ENCODE measurements around the gene DNAJC1. TPM values are rescaled to one million over a fixed set of nuclear protein-coding genes. Genes with fewer than 3 reads are reported as not detected.

The DNAJC1 gene
- polyA plus RNA-seq, 4 donors, result 20.6 to 30.0 (median 26.4) TPM

DNA sequence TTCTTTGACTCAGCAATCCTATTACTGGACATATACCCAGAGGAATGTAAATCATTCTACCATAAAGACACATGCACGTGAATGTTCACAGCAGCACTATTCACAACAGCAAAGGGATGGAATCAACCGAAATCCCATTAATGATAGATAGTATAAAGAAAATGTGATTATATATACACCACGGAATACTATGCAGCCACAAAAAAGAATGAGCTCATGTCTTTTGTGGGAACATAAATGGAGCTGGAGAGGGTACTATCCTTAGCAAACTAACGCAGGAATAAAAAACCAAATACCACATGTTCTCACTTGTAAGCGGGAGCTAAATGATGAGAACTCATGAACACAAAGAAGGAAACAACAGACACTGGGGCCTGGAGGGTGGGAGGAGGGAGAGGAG, 201.9 kb downstream of the DNAJC1 start:
- 95 to 99% (median 97%) methylated on average over 5 of the region's 5 CpGs for WGBS, 3 donors
- H3K9me3 ChIP-seq (ENCODE audit: control insufficient read depth in 2 of 2, insufficient read depth in 1 of 2, low read depth in 1 of 2, low read length in 1 of 2), result no peaks in the 10 kb centered on the region
- DNase-seq, result no peak
- H3K36me3 ChIP-seq (ENCODE audit: control insufficient read depth in 3 of 3, insufficient read depth in 2 of 3, low read depth in 1 of 3, low read length in 3 of 3), result peaks cover 0 to 4% (median 0%) of the 10 kb centered on the region in 3 donors
- H3K27ac ChIP-seq (ENCODE audit: low read depth in 1 of 3, low read length in 2 of 3), result no peak overlapping the region
- no peaks in the 10 kb centered on the region for H3K27me3 ChIP-seq (ENCODE audit: control insufficient read depth in 3 of 3, insufficient read depth in 3 of 3, low read length in 3 of 3)
- no peak overlapping the region for H3K4me3 ChIP-seq (ENCODE audit: low read depth in 1 of 3, low read length in 3 of 3)
- FAIRE-seq, result no peak
- H3K4me1 ChIP-seq (ENCODE audit: control insufficient read depth in 3 of 3, insufficient read depth in 2 of 3, low read depth in 1 of 3, low read length in 2 of 3), result no peaks in the 10 kb centered on the region

DNA sequence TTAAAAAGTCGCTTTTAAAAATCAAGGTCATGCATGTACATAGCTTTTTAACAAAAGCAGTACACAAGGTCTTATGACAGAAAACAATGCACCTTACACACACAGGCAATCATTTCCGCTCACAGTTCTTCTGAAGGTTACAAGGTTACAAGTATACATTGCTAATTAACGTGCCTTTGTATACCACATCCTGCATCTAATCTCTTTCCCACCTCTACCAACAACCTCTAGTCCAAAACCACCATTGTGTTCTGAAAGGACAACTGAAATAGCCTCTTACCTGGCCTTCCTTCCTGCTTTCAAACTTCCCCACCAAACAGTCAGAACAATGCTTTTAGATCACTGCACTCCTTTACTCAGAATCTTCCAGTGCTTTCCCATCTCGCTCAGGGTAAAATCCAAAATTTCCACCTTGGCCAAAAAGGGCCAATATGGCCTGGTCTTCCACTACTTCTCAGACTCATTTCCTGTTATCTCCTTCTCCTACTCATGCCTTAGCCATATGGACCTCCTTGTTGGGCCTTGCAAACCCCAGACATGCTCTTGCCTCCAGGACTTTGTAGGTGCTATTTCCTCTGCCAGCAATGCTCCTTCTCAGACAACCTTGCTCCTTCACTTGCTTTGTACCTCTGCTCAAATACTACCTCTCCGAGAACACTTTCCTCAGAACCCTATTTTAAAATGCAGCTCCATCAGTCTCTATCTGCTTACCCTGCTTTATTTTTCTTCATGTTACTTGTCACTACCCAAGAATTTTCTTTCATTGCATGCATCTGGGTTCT, 205.4 kb downstream of the DNAJC1 start:
- no peak for FAIRE-seq
- H3K4me3 ChIP-seq (ENCODE audit: low read depth in 1 of 3, low read length in 3 of 3), result no peak overlapping the region
- no peaks in the 10 kb centered on the region for H3K27me3 ChIP-seq (ENCODE audit: control insufficient read depth in 3 of 3, insufficient read depth in 3 of 3, low read length in 3 of 3)
- no peaks in the 10 kb centered on the region for H3K4me1 ChIP-seq (ENCODE audit: control insufficient read depth in 3 of 3, insufficient read depth in 2 of 3, low read depth in 1 of 3, low read length in 2 of 3)
- H3K36me3 ChIP-seq (ENCODE audit: control insufficient read depth in 3 of 3, insufficient read depth in 2 of 3, low read depth in 1 of 3, low read length in 3 of 3), result peaks cover 0 to 4% (median 2%) of the 10 kb centered on the region in 3 donors
- no peaks in the 10 kb centered on the region for H3K9me3 ChIP-seq (ENCODE audit: control insufficient read depth in 2 of 2, insufficient read depth in 1 of 2, low read depth in 1 of 2, low read length in 1 of 2)
- H3K27ac ChIP-seq (ENCODE audit: low read depth in 1 of 3, low read length in 2 of 3), result peak overlapping the region in 1 of 3 donors; percentile 14
- peak in 1 of 2 donors; percentile 55 for DNase-seq
- 82 to 91% (median 86%) methylated on average over 5 of the region's 5 CpGs for WGBS, 3 donors

DNA sequence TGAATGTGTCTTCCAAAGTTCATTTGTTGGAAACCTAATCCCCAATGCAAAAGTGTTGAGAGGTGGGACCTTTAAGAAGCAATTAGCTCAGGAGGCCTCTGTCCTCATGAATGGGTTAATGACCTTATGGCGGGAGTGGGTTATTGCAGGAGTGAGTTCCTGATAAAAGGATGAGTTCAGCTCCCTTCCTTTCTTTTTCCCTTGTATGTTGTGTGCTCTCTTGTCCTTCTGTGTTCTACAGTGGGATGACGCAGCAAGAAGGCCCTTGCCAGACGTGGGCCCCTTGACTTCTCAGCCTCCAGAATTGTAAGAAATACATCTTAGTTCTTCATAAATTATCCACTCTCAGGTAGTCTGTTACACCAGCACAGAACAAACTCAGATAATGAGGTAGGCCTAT, 206.0 kb downstream of the DNAJC1 start:
- no peak overlapping the region for H3K4me3 ChIP-seq (ENCODE audit: low read depth in 1 of 3, low read length in 3 of 3)
- no peak for FAIRE-seq
- no peaks in the 10 kb centered on the region for H3K9me3 ChIP-seq (ENCODE audit: control insufficient read depth in 2 of 2, insufficient read depth in 1 of 2, low read depth in 1 of 2, low read length in 1 of 2)
- peaks cover 0 to 4% (median 2%) of the 10 kb centered on the region in 3 donors for H3K36me3 ChIP-seq (ENCODE audit: control insufficient read depth in 3 of 3, insufficient read depth in 2 of 3, low read depth in 1 of 3, low read length in 3 of 3)
- whole genome bisulfite sequencing, 3 donors, result 88 to 95% (median 94%) methylated on average over 3 of the region's 3 CpGs
- peak overlapping the region in 1 of 3 donors; percentile 64 for H3K27ac ChIP-seq (ENCODE audit: low read depth in 1 of 3, low read length in 2 of 3)
- H3K27me3 ChIP-seq (ENCODE audit: control insufficient read depth in 3 of 3, insufficient read depth in 3 of 3, low read length in 3 of 3), result no peaks in the 10 kb centered on the region
- DNase-seq, result peak in 1 of 2 donors; percentile 24
- no peaks in the 10 kb centered on the region for H3K4me1 ChIP-seq (ENCODE audit: control insufficient read depth in 3 of 3, insufficient read depth in 2 of 3, low read depth in 1 of 3, low read length in 2 of 3)

DNA sequence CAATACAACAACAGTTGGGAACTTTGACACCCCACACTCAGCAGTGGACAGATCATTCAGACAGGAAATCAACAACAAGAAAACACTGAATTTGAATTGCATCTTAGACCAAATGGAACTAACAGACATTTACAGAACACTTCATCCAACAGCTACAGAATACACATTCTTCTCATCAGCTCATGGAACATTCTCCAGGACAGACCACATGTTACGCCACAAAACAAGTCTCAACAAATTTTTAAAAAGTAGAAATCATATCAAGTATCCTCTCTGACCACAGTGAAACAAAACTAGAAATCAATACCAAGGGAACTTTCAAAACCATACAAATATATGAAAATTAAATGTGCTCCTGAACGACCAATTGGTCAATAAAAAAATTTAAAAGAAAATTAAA, 212.3 kb downstream of the DNAJC1 start:
- Histone ChIP-seq H3K4me1 (ENCODE audit: control insufficient read depth in 3 of 3, insufficient read depth in 2 of 3, low read depth in 1 of 3, low read length in 2 of 3) (no peaks in the 10 kb centered on the region), H3K27ac (ENCODE audit: low read depth in 1 of 3, low read length in 2 of 3) (no peak overlapping the region), H3K36me3 (ENCODE audit: control insufficient read depth in 3 of 3, insufficient read depth in 2 of 3, low read depth in 1 of 3, low read length in 3 of 3) (peaks cover 0 to 4% (median 0%) of the 10 kb centered on the region in 3 donors), H3K4me3 (ENCODE audit: low read depth in 1 of 3, low read length in 3 of 3) (no peak overlapping the region), H3K27me3 (ENCODE audit: control insufficient read depth in 3 of 3, insufficient read depth in 3 of 3, low read length in 3 of 3) (no peaks in the 10 kb centered on the region), H3K9me3 (ENCODE audit: control insufficient read depth in 2 of 2, insufficient read depth in 1 of 2, low read depth in 1 of 2, low read length in 1 of 2) (no peaks in the 10 kb centered on the region)
- 95 to 97% (median 96%) methylated on average over 2 of the region's 2 CpGs for WGBS, 3 donors
- FAIRE-seq (no peak), DNase-seq (no peak)

DNA sequence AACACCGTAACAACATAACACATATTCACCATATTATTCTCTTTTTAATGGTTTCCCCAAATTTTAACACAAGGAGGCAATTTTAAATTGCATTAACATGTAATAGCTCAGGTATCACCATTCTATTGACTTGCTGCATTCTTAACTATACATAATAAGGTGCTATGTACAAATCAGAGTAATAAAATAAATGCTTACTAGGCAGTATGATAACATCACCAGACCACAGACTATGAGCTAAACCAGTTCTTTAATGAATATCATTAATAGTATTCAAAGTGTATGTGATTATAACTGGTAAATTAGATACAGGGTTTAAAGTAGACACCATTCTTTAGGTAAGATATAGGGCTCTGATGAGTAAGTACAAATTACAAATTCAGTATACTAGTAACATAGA, 226.6 kb downstream of the DNAJC1 start:
- 100% methylated on average over 1 of the region's 1 CpG for WGBS, 3 donors
- Histone ChIP-seq H3K36me3 (ENCODE audit: control insufficient read depth in 3 of 3, insufficient read depth in 2 of 3, low read depth in 1 of 3, low read length in 3 of 3) (peaks cover 0 to 3% (median 0%) of the 10 kb centered on the region in 3 donors), H3K4me1 (ENCODE audit: control insufficient read depth in 3 of 3, insufficient read depth in 2 of 3, low read depth in 1 of 3, low read length in 2 of 3) (no peaks in the 10 kb centered on the region), H3K4me3 (ENCODE audit: low read depth in 1 of 3, low read length in 3 of 3) (no peak overlapping the region), H3K27me3 (ENCODE audit: control insufficient read depth in 3 of 3, insufficient read depth in 3 of 3, low read length in 3 of 3) (no peaks in the 10 kb centered on the region), H3K9me3 (ENCODE audit: control insufficient read depth in 2 of 2, insufficient read depth in 1 of 2, low read depth in 1 of 2, low read length in 1 of 2) (peaks cover 0 to 6% of the 10 kb centered on the region in 2 donors), H3K27ac (ENCODE audit: low read depth in 1 of 3, low read length in 2 of 3) (no peak overlapping the region)
- DNase-seq (no peak), FAIRE-seq (no peak)

DNA sequence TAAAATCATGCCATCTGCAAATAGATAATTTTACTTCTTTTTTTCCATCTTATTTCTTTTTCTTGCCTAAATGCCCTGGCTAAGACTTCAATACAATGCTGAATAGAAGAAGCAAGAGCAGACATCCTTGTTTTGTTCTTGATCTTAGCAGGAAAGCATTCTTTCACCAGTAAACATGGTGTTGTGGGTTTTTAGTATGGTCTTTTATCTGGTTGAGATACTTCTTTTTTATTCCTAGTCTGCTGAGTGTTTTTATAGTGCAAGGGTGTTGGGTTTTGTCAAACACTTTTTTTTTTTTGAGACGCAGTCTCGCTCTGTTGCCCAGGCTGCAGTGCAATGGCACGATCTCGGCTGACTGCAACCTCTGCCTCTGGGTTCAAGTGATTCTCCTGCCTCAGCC, 232.3 kb downstream of the DNAJC1 start:
- Histone ChIP-seq H3K9me3 (ENCODE audit: control insufficient read depth in 2 of 2, insufficient read depth in 1 of 2, low read depth in 1 of 2, low read length in 1 of 2) (peaks cover 0 to 4% of the 10 kb centered on the region in 2 donors), H3K36me3 (ENCODE audit: control insufficient read depth in 3 of 3, insufficient read depth in 2 of 3, low read depth in 1 of 3, low read length in 3 of 3) (no peaks in the 10 kb centered on the region), H3K4me3 (ENCODE audit: low read depth in 1 of 3, low read length in 3 of 3) (no peak overlapping the region), H3K27me3 (ENCODE audit: control insufficient read depth in 3 of 3, insufficient read depth in 3 of 3, low read length in 3 of 3) (no peaks in the 10 kb centered on the region), H3K4me1 (ENCODE audit: control insufficient read depth in 3 of 3, insufficient read depth in 2 of 3, low read depth in 1 of 3, low read length in 2 of 3) (no peaks in the 10 kb centered on the region), H3K27ac (ENCODE audit: low read depth in 1 of 3, low read length in 2 of 3) (no peak overlapping the region)
- WGBS, 3 donors, result 94 to 96% (median 94%) methylated on average over 4 of the region's 4 CpGs
- no peak for FAIRE-seq
- DNase-seq, result no peak

DNA sequence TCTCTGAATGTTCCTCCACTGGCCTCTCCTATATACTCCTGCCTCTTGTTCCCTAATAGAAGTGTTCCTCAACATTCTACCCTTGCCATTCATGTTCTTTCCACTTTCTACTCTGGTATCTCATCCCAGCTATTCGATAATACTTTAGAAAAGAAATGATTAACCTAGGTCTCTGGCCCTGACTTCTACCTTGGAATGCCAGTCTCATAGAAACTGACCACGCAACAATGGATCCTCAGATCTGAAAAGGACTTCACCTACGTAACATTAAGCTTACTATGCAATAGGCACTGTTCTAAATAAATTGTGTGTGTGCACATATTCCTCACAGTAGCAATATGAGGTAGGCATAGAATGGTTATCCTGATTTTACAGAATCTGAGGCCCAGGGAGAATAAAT, 234.5 kb downstream of the DNAJC1 start:
- FAIRE-seq, result no peak
- no peak for DNase-seq
- Histone ChIP-seq H3K27ac (ENCODE audit: low read depth in 1 of 3, low read length in 2 of 3) (no peak overlapping the region), H3K36me3 (ENCODE audit: control insufficient read depth in 3 of 3, insufficient read depth in 2 of 3, low read depth in 1 of 3, low read length in 3 of 3) (peaks cover 0 to 4% (median 0%) of the 10 kb centered on the region in 3 donors), H3K4me3 (ENCODE audit: low read depth in 1 of 3, low read length in 3 of 3) (no peak overlapping the region), H3K9me3 (ENCODE audit: control insufficient read depth in 2 of 2, insufficient read depth in 1 of 2, low read depth in 1 of 2, low read length in 1 of 2) (peaks cover 0 to 4% of the 10 kb centered on the region in 2 donors), H3K27me3 (ENCODE audit: control insufficient read depth in 3 of 3, insufficient read depth in 3 of 3, low read length in 3 of 3) (no peaks in the 10 kb centered on the region), H3K4me1 (ENCODE audit: control insufficient read depth in 3 of 3, insufficient read depth in 2 of 3, low read depth in 1 of 3, low read length in 2 of 3) (no peaks in the 10 kb centered on the region)
- 91 to 95% (median 95%) methylated on average over 3 of the region's 3 CpGs for WGBS, 3 donors

DNA sequence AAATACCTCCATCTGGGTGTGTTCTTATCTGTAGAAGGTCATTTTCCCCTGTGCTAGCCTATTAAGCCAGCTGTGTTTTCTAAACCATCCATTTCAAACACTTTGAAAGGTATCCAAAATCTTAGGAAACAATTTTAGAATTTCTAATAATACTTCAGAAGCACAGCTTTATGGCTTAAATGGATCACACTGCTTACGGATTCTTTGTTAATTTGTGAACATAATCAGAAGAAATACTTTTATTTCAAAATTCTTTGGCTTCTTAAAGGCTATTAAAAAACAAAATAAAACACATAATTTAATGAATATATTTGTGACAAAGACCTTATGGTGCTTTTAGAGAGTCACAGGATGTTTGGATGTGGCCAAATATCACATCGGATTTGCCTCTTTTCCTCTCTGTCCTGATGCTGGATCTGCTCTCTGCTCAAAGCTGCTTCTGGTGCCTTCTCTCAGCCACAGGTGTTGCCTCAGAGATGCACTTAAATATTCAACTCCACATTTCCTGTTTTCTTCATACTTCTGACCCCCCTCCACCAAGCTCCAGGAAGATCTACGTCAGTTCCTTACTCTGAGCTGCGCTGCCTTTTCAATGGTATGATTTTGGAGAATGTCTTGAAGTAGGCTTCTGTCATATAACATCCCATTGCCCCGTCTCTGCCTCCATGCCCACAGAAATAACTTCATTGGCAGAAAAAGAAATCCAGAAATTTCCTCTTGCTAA, 238.9 kb downstream of the DNAJC1 start:
- H3K27me3 ChIP-seq (ENCODE audit: control insufficient read depth in 3 of 3, insufficient read depth in 3 of 3, low read length in 3 of 3), result no peaks in the 10 kb centered on the region
- no peak overlapping the region for H3K4me3 ChIP-seq (ENCODE audit: low read depth in 1 of 3, low read length in 3 of 3)
- no peaks in the 10 kb centered on the region for H3K4me1 ChIP-seq (ENCODE audit: control insufficient read depth in 3 of 3, insufficient read depth in 2 of 3, low read depth in 1 of 3, low read length in 2 of 3)
- peaks cover 0 to 7% (median 2%) of the 10 kb centered on the region in 3 donors for H3K36me3 ChIP-seq (ENCODE audit: control insufficient read depth in 3 of 3, insufficient read depth in 2 of 3, low read depth in 1 of 3, low read length in 3 of 3)
- DNase-seq (no peak), FAIRE-seq (no peak)
- WGBS, 3 donors, result 78 to 91% (median 89%) methylated on average over 5 of the region's 5 CpGs
- no peak overlapping the region for H3K27ac ChIP-seq (ENCODE audit: low read depth in 1 of 3, low read length in 2 of 3)
- H3K9me3 ChIP-seq (ENCODE audit: control insufficient read depth in 2 of 2, insufficient read depth in 1 of 2, low read depth in 1 of 2, low read length in 1 of 2), result peaks cover 0 to 3% of the 10 kb centered on the region in 2 donors

All from small intestine (tissue), 7 donors.